Measurements from ENCODE around the gene EEF1AKMT1. TPM values are rescaled to one million over a fixed set of nuclear protein-coding genes. Genes with fewer than 3 reads are reported as not detected.

The EEF1AKMT1 gene
- total RNA-seq, 1 experiment from 2014 or later = 6.1 TPM

- Histone ChIP-seq H3K23me2 (ENCODE audit: insufficient read length, low read depth, low read length, poor library complexity, severe bottlenecking) (no peaks in the 10 kb centered on the region), H3K79me2 (ENCODE audit: insufficient read depth, low read length) (no peaks in the 10 kb centered on the region), H3K27ac (ENCODE audit: insufficient read length, low read depth, low read length) (no peak overlapping the region), H3K23ac (ENCODE audit: insufficient read length, low read depth, low read length) (no peak overlapping the region), H3K4ac (ENCODE audit: low read depth, low read length) (no peak overlapping the region), H3K9me3 (ENCODE audit: control insufficient read depth, low read depth, low read length) (no peaks in the 10 kb centered on the region), H3T11ph (ENCODE audit: low read length) (no peak overlapping the region), H3K27me3 (ENCODE audit: insufficient read depth, low read length) (no peaks in the 10 kb centered on the region), H2BK5ac (ENCODE audit: insufficient read length, low read length) (no peak overlapping the region), H3K4me2 (ENCODE audit: insufficient read depth, insufficient read length, low read length) (no peak overlapping the region), H3K14ac (ENCODE audit: insufficient read depth, low read length) (no peak overlapping the region), H4K8ac (replicated peaks; ENCODE audit: insufficient read length, low read depth, low read length) (no peak overlapping the region), H3K18ac (ENCODE audit: insufficient read length, low read depth, low read length) (no peak overlapping the region), H2BK15ac (ENCODE audit: low read depth, low read length) (no peak overlapping the region), H3K79me1 (ENCODE audit: insufficient read depth, low read depth, low read length, poor library complexity, severe bottlenecking) (no peaks in the 10 kb centered on the region), H2BK120ac (ENCODE audit: low read depth, low read length, poor library complexity, severe bottlenecking) (no peak overlapping the region), H3K56ac (ENCODE audit: insufficient read length, low read depth, low read length) (no peak overlapping the region), H3K4me1 (ENCODE audit: insufficient read depth, low read length) (no peaks in the 10 kb centered on the region), H4K5ac (ENCODE audit: insufficient read length, low read depth, low read length) (no peak overlapping the region), H4K20me1 (ENCODE audit: control insufficient read depth, insufficient read depth, insufficient read length) (no peaks in the 10 kb centered on the region), H2BK12ac (ENCODE audit: insufficient read length, low read depth, low read length) (no peak overlapping the region), H4K91ac (ENCODE audit: insufficient read length, low read depth, low read length) (no peak overlapping the region), H2BK20ac (ENCODE audit: low read depth, low read length, poor library complexity, severe bottlenecking) (no peak overlapping the region), H2AFZ (ENCODE audit: low read length) (no peak overlapping the region), H2AK5ac (ENCODE audit: insufficient read length, low read length) (no peak overlapping the region), H3K9ac (ENCODE audit: extremely low read depth, insufficient read length, low read length) (no peak overlapping the region)
- Mint-ChIP-seq H3K4me3 (no peak overlapping the region; a peak in 1 of 5 replicates), H3K4me1 (peaks cover 32 to 35% of the 10 kb centered on the region in 2 experiments), H3K27me3 (ENCODE audit: low read depth) (peaks cover 32% of the 10 kb centered on the region), H3K36me3 (ENCODE audit: insufficient read depth in 1 of 3, low read depth in 3 of 3) (no peaks in the 10 kb centered on the region), H3K27ac (no peak overlapping the region), H3K9me3 (peaks cover 0 to 2% of the 10 kb centered on the region in 2 experiments; a peak in 1 of 5 replicates)
- no peak for DNase-seq
- WGBS (ENCODE audit: extremely low coverage, insufficient read length, low lambda C conversion rate) = no CpG with 5 or more reads among the region's 8 CpGs
- TF ChIP-seq, protein P1, sequence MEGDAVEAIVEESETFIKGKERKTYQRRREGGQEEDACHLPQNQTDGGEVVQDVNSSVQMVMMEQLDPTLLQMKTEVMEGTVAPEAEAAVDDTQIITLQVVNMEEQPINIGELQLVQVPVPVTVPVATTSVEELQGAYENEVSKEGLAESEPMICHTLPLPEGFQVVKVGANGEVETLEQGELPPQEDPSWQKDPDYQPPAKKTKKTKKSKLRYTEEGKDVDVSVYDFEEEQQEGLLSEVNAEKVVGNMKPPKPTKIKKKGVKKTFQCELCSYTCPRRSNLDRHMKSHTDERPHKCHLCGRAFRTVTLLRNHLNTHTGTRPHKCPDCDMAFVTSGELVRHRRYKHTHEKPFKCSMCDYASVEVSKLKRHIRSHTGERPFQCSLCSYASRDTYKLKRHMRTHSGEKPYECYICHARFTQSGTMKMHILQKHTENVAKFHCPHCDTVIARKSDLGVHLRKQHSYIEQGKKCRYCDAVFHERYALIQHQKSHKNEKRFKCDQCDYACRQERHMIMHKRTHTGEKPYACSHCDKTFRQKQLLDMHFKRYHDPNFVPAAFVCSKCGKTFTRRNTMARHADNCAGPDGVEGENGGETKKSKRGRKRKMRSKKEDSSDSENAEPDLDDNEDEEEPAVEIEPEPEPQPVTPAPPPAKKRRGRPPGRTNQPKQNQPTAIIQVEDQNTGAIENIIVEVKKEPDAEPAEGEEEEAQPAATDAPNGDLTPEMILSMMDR (conservative IDR thresholded peaks at IDR 0.05) = no peak
These were observed 59.6 kb downstream of the EEF1AKMT1 start for GRCh38 chr13:20714161-20714560.

Measured in H9 (cell line).